ENCODE results near the gene RNF112.
"Not testable (repeated sequence)": the region's sequence is repeated elsewhere in the genome, so short reads cannot be mapped to it uniquely, and the experiment has no call there.

The RNF112 gene

GRCh38 chr17:19449656-19450055, 38.6 kb downstream of the RNF112 start:
- no peak for DNase-seq

GRCh38 chr17:19453296-19453695, 42.3 kb downstream of the RNF112 start:
- no peak for DNase-seq

GRCh38 chr17:19454074-19454473, 43.0 kb downstream of the RNF112 start:
- DNase-seq = no peak

DNA sequence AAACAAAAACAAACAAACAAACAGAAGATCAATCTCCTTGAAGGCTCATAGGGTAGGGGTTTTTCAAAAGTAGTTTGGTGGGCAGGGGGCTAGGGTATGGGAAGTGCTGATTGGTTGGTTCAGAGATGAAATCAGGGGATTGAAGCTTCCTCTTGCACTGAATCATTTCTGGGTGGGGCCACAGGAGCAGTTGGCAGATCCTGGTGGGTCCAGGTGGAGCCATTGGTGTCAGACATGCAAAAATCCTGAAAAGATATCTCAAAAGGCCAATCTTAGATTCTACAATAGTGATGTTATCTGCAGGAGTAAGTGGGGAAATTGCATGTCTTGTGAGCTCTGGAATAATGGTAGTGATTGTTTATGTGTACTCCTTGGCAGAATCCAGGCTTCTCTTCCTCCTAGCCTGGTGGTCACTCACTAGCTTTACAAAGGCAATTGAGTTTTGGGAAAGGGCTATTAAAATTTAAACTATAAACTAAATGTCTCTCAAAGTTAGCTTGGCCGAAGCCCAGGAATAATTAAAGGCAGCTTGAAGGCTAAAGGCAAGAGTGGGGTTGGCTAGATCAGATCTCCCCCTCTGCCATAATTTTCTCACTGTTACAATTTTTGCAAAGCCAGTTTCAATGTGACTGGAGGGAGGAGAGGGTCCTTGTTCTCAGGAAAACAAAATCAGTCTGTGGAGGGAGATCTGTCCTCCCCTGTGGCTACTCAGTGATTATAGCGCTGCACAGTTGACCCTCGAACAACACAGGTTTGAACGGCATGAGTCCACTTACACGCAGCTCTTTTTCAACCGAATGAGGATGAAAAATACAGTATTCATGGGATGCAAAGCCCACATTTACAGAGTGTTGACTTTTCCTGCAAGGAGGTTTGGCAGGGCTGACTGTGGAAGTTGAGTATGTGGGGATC, 45.2 kb downstream of the RNF112 start:
- DNase-seq = no peak

DNA sequence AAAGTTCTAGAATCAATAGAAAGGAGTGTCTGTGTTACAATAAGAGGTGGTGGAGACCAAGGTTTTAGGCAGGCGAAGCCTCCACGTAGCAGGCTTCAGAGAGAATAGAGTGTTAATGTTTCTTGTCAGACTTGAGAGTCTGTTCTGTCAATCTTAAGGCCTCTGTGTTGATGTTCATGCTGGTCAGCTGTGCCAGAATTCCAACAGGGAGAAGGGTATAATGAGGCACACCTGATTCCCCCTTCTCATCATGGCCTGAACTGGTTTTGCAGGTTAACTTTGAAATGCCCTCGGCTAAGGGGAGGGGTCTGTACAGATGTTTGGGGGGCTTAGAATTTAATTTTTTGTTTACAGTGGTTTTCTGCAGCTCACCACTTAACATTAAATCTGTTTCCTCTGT, 46.0 kb downstream of the RNF112 start:
- DNase-seq = no peak

- DNase-seq = no peak
Observed at GRCh38 chr17:19457830-19458271, 46.8 kb downstream of the RNF112 start.

- not testable (repeated sequence) for DNase-seq
Observed at GRCh38 chr17:19458481-19458880, 47.4 kb downstream of the RNF112 start.

- DNase-seq = not testable (repeated sequence)
Observed at GRCh38 chr17:19459018-19459655, 48.1 kb downstream of the RNF112 start.

GRCh38 chr17:19460700-19461099, 49.7 kb downstream of the RNF112 start:
- DNase-seq = no peak

DNA sequence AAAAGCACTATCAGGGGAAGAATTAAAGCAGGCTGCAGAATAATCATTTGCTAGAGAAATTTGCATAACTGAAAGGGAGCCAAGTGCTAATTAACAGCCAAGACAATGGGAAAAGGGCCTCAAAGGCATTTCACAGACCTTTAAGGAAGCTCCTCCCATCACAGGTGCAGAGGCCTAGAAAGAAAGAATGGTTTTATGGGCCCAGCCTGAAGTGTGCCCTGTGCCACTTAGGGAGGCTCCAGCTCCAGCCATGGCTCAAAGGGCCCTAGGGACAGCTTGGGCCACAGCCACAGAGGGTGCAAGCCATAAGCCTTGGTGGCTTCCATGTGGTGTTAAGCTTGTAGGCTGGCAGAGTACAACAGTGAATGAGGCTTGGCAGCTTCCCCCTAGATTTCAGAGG, 50.1 kb downstream of the RNF112 start:
- DNase-seq = no peak

GRCh38 chr17:19461681-19462080, 50.6 kb downstream of the RNF112 start:
- DNase-seq = no peak

GRCh38 chr17:19462456-19463035, 51.5 kb downstream of the RNF112 start:
- not testable (repeated sequence) for DNase-seq

DNA sequence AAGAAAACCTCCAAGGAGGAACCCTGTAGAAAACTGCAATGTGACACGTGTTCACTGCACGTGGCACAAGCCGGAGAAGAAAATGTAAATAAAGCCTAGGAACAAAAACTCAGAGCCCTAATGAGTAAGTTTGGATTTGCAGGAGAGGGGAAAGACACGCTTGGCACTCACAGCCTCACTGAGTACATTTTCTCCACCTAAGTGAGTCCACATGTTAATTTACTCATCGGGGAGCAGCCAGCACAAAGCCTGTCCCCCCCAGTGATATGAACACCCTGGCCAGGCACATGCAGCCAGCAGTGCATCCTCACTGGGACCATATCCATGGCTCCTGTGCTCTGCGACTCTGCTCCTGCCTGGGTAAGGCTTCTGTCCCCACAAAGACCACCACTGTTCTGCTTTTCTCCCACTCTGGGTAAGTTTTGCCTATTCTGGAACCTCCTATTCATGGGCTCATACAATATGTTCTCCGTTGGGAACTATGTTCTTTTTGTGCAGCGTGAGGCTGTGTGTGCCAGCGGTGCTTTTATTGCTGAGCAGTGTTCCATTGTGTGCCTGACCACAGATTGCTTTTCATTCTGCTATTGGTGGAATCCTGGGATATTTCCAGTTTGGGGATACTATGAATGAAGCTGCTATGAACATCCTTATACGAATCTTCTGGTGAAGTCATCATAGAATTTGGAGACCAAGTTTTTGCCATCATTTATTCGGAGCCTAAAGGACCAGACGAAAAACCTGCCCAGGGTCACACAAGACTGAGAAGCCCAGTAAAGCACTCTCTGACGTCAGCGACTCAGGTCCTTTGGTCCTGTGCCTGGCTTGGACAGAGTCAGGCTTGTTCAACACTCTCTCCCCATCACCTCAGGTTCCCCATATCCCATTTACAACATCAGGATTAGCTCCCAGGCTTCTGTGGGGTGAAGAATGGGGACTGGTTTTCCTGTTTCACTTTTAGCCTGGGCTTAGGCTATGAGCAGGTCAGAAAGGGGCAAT, 53.3 kb downstream of the RNF112 start:
- DNase-seq = no peak
